ENCODE data around the gene PNMA8B.

PNMA8B gene

GRCh38 chr19:46454244-46454643 lies 41.4 kb downstream of the PNMA8B start:
- no peak for DNase-seq (ENCODE audit: low spot score)

- DNase-seq (ENCODE audit: low spot score), result no peak
These were observed 42.0 kb downstream of the PNMA8B start for GRCh38 chr19:46453661-46454060.

- DNase-seq (ENCODE audit: low spot score), result no peak
These were observed 43.5 kb downstream of the PNMA8B start for GRCh38 chr19:46452186-46452585.

- no peak for DNase-seq (ENCODE audit: low spot score)
These were observed 44.3 kb downstream of the PNMA8B start for GRCh38 chr19:46451352-46451751.

DNA sequence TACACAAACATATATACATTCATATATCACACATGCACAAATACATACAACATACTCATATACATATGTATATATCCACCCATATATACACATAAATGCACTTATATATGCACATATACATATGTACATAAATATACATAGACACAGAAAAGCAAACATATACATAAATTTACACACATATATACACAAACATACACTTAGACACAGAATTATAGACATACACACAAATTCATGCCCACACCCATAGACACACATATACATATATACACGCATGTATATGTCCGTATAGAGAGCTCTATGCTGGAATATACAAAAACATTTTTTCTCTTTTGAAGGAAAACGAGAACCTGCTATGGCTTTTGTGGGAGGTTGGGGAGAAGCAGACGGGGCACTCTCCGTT lies 44.9 kb downstream of the PNMA8B start:
- no peak for DNase-seq (ENCODE audit: low spot score)

- no peak for DNase-seq (ENCODE audit: low spot score)
These were observed 46.4 kb downstream of the PNMA8B start for GRCh38 chr19:46449228-46449627.

- DNase-seq (ENCODE audit: low spot score), result no peak
These were observed 47.1 kb downstream of the PNMA8B start for GRCh38 chr19:46448601-46449000.

GRCh38 chr19:46447824-46448223 lies 47.8 kb downstream of the PNMA8B start:
- DNase-seq (ENCODE audit: low spot score), result no peak

DNA sequence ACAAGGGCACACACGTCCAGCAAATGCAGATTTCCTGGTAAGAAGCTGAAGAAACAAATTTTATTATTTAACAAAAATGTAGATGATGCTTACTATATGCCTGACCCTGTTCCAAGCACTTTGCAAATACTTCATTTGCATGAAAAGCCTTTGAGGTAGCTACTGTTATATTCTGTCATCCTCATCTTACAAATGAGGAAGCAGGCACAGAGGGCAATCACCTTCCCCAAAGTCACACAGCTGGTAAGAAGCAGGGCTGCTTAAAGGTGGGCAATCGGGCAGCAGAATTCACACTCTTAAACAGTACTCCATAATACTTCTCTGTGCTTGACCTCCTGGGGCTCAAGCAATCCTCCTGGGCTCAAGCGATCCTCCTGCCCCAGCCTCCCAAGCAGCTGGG lies 48.7 kb downstream of the PNMA8B start:
- DNase-seq (ENCODE audit: low spot score), result no peak

- no peak for DNase-seq (ENCODE audit: low spot score)
These were observed 49.6 kb downstream of the PNMA8B start for GRCh38 chr19:46446021-46446420.

DNA sequence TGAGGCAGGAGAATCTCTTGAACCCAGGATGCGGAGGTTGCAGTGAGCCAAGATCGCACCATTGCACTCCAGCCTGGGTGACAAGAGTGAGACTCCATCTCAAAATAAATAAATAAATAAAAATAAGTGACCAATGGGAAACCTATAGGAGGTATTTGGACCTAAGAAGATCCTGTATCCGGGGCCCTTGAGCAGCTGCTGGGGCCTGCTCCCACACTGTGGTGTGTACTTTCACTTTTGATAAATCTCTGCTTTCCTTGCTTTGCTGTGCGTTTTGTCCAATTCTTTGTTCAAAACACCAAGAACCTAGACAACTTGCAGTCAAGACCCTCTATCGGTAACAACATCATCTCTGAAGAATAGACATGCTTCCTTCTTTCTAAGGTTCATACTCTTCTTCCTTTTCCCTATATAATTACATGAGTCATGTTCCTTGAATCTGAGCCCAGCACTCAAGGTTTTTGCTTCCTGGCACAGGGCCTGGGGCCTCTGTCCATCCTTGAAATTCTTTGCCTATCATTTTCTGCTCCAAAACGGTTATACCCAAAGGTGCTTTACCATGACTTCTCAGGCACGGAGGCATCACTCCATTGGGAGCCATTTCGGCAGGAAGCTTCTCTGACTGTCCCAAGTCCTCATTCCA lies 52.7 kb downstream of the PNMA8B start:
- DNase-seq (ENCODE audit: low spot score), result no peak

- DNase-seq (ENCODE audit: low spot score), result no peak
These were observed 53.8 kb downstream of the PNMA8B start for GRCh38 chr19:46441866-46442265.

Data from SK-N-DZ (cell line).